ENCODE data around the gene COL8A2.

GRCh38 chr1:36126797-36127500 lies 1.9 kb upstream of the COL8A2 start:
- TF ChIP-seq, protein P1, sequence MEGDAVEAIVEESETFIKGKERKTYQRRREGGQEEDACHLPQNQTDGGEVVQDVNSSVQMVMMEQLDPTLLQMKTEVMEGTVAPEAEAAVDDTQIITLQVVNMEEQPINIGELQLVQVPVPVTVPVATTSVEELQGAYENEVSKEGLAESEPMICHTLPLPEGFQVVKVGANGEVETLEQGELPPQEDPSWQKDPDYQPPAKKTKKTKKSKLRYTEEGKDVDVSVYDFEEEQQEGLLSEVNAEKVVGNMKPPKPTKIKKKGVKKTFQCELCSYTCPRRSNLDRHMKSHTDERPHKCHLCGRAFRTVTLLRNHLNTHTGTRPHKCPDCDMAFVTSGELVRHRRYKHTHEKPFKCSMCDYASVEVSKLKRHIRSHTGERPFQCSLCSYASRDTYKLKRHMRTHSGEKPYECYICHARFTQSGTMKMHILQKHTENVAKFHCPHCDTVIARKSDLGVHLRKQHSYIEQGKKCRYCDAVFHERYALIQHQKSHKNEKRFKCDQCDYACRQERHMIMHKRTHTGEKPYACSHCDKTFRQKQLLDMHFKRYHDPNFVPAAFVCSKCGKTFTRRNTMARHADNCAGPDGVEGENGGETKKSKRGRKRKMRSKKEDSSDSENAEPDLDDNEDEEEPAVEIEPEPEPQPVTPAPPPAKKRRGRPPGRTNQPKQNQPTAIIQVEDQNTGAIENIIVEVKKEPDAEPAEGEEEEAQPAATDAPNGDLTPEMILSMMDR (tag by site-specific recombination; IDR thresholded peaks at IDR 0.05), result no peak
- TF ChIP-seq ZNF184 (tag by site-specific recombination; IDR thresholded peaks at IDR 0.05) (no peak), PBX3 (CRISPR knock-in tag; IDR thresholded peaks at IDR 0.05) (no peak), ZBTB20 (tag by site-specific recombination; IDR thresholded peaks at IDR 0.05) (no peak), ZNF621 (tag by site-specific recombination; IDR thresholded peaks at IDR 0.05) (no peak), ZXDB (tag by site-specific recombination; IDR thresholded peaks at IDR 0.05) (no peak), REST (tag by site-specific recombination; IDR thresholded peaks at IDR 0.05) (no peak), ZNF175 (tag by site-specific recombination; IDR thresholded peaks at IDR 0.05) (no peak)
- TF ChIP-seq, protein P2, sequence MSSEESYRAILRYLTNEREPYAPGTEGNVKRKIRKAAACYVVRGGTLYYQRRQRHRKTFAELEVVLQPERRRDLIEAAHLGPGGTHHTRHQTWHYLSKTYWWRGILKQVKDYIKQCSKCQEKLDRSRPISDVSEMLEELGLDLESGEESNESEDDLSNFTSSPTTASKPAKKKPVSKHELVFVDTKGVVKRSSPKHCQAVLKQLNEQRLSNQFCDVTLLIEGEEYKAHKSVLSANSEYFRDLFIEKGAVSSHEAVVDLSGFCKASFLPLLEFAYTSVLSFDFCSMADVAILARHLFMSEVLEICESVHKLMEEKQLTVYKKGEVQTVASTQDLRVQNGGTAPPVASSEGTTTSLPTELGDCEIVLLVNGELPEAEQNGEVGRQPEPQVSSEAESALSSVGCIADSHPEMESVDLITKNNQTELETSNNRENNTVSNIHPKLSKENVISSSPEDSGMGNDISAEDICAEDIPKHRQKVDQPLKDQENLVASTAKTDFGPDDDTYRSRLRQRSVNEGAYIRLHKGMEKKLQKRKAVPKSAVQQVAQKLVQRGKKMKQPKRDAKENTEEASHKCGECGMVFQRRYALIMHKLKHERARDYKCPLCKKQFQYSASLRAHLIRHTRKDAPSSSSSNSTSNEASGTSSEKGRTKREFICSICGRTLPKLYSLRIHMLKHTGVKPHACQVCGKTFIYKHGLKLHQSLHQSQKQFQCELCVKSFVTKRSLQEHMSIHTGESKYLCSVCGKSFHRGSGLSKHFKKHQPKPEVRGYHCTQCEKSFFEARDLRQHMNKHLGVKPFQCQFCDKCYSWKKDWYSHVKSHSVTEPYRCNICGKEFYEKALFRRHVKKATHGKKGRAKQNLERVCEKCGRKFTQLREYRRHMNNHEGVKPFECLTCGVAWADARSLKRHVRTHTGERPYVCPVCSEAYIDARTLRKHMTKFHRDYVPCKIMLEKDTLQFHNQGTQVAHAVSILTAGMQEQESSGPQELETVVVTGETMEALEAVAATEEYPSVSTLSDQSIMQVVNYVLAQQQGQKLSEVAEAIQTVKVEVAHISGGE (tag by site-specific recombination; conservative IDR thresholded peaks at IDR 0.05; ENCODE audit: low read depth), result no peak
